Suprapubic skin (tissue), 4 donors: ENCODE data around the gene CYP51A1. TPM values are rescaled to one million over a fixed set of nuclear protein-coding genes. Genes with fewer than 3 reads are reported as not detected.

ENCODE experiments used
- DNase-seq, 2 donors: peaks; one replicate each; pipeline ENCODE4 v3.0.0-alpha.2; 2019; ENCODE audit warnings: low spot score in 2 of 2
- H3K27ac ChIP-seq: fragments of 200-600 bp; sonication (generic); one replicate; pipeline ENCODE4 v1.5.1; 2019
- H3K27me3 ChIP-seq: fragments of 200-600 bp; sonication (generic); one replicate; pipeline ENCODE4 v1.5.1; 2019
- H3K36me3 ChIP-seq: fragments of 200-600 bp; sonication (generic); one replicate; pipeline ENCODE4 v1.5.1; 2019
- H3K4me1 ChIP-seq: fragments of 200-600 bp; sonication (generic); one replicate; pipeline ENCODE4 v1.5.1; 2019
- H3K4me3 ChIP-seq: fragments of 200-600 bp; sonication (generic); one replicate; pipeline ENCODE4 v1.5.1; 2019; ENCODE audit warnings: mild to moderate bottlenecking
- H3K9me3 ChIP-seq: fragments of 200-600 bp; sonication (generic); one replicate; pipeline ENCODE4 v1.5.1; 2019
- EP300 ChIP-seq: sonication (generic); formaldehyde crosslinking; IDR thresholded peaks from one replicate; pipeline ENCODE4 v1.6.1; 2017; ENCODE audit warnings: antibody characterized with exemption
- POLR2A ChIP-seq, 2 donors: fragments of 450-650 bp; IDR thresholded peaks; one replicate each; pipeline ENCODE4 v1.6.1; 2017; ENCODE audit warnings: antibody characterized with exemption in 2 of 2, mild to moderate bottlenecking in 2 of 2, moderate library complexity in 2 of 2
- POLR2AphosphoS5 ChIP-seq, 3 donors: sonication (generic); formaldehyde crosslinking; IDR thresholded peaks; one replicate each; pipeline ENCODE4 v1.6.1; 2017; ENCODE audit warnings: antibody characterized with exemption in 3 of 3
- WGBS: methylation state at CpG from one replicate; pipeline ENCODE4 v1.1.5; 2018; 5-methylcytosine and 5-hydroxymethylcytosine counted together
- total RNA-seq, 4 donors: library from RNA; depleted of rRNA; stranded (reverse); fragments of >200 nt; gene quantifications; one replicate each; pipeline ENCODE4 v1.1.0, GENCODE V29; 2016
- TF ChIP-seq, protein P1 (sequence below), 2 donors: fragments of 200-600 bp in 1 of 2; fragments of 450-650 bp in 1 of 2; sonication (generic) in 1 of 2; IDR thresholded peaks; one replicate each; pipeline ENCODE4 v1.5.1; 2016 to 2019; ENCODE audit warnings: antibody characterized with exemption in 2 of 2, mild to moderate bottlenecking in 1 of 2, moderate library complexity in 1 of 2

CYP51A1 gene
- total RNA-seq, 4 donors from 2014 or later: 18.1 to 88.0 (median 52.2) TPM

DNA sequence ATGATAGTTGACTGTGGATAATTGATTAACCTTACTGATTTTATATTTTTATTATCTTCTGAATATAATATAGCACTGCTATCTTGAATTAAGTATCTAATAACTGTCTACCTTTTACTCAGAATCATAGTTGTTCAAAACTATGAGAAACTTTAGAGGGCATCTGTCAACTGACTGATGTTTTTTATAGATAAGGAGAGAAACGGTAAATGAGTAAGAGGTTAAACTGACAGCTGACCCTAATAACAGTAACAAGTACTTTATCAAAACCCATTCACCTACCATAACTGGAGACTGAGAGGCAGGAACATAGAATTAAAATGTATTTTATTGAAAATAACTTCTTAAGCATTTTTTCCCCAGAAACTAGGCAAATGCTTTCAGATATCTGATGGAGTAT is 62.2 kb downstream of the CYP51A1 start:
- Histone ChIP-seq H3K4me3 (no peak overlapping the region), H3K4me1 (no peaks in the 10 kb centered on the region), H3K27me3 (no peaks in the 10 kb centered on the region), H3K36me3 (peaks cover 60% of the 10 kb centered on the region), H3K9me3 (no peaks in the 10 kb centered on the region), H3K27ac (no peak overlapping the region)
- TF ChIP-seq EP300 (no peak), POLR2A (IDR thresholded peaks at IDR 0.05) (no peak), POLR2AphosphoS5 (IDR thresholded peaks at IDR 0.05) (no peak)
- TF ChIP-seq, protein P1, sequence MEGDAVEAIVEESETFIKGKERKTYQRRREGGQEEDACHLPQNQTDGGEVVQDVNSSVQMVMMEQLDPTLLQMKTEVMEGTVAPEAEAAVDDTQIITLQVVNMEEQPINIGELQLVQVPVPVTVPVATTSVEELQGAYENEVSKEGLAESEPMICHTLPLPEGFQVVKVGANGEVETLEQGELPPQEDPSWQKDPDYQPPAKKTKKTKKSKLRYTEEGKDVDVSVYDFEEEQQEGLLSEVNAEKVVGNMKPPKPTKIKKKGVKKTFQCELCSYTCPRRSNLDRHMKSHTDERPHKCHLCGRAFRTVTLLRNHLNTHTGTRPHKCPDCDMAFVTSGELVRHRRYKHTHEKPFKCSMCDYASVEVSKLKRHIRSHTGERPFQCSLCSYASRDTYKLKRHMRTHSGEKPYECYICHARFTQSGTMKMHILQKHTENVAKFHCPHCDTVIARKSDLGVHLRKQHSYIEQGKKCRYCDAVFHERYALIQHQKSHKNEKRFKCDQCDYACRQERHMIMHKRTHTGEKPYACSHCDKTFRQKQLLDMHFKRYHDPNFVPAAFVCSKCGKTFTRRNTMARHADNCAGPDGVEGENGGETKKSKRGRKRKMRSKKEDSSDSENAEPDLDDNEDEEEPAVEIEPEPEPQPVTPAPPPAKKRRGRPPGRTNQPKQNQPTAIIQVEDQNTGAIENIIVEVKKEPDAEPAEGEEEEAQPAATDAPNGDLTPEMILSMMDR (IDR thresholded peaks at IDR 0.05): no peak
- WGBS: 84% methylated on average over 1 of the region's 1 CpG
- no peak for DNase-seq

DNA sequence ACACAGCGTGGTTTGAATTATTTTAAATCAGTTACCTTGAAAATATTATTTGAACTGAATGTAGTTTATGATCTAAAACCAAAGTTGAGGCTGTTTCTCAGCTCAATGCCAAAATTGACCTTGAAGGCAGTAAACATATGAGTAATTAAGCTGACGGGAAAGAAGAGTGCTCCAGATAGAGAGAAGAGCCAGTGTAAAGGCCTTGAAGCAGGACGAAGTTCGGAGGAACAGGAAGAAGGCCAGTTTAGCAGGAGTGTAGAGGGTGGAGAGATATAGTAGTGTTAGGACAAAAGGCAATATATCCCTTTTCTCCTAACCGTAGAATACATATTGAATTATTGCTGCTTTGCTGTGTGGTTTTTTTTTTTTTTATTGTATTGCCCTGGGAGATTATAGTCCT is 63.2 kb downstream of the CYP51A1 start:
- Histone ChIP-seq H3K27ac (no peak overlapping the region), H3K4me1 (no peaks in the 10 kb centered on the region), H3K4me3 (no peak overlapping the region), H3K9me3 (no peaks in the 10 kb centered on the region), H3K27me3 (no peaks in the 10 kb centered on the region), H3K36me3 (peaks cover 69% of the 10 kb centered on the region)
- TF ChIP-seq EP300 (no peak), POLR2AphosphoS5 (IDR thresholded peaks at IDR 0.05) (no peak), POLR2A (IDR thresholded peaks at IDR 0.05) (no peak)
- TF ChIP-seq, protein P1 (IDR thresholded peaks at IDR 0.05): no peak
- WGBS: 91% methylated on average over 5 of the region's 5 CpGs
- DNase-seq: no peak

DNA sequence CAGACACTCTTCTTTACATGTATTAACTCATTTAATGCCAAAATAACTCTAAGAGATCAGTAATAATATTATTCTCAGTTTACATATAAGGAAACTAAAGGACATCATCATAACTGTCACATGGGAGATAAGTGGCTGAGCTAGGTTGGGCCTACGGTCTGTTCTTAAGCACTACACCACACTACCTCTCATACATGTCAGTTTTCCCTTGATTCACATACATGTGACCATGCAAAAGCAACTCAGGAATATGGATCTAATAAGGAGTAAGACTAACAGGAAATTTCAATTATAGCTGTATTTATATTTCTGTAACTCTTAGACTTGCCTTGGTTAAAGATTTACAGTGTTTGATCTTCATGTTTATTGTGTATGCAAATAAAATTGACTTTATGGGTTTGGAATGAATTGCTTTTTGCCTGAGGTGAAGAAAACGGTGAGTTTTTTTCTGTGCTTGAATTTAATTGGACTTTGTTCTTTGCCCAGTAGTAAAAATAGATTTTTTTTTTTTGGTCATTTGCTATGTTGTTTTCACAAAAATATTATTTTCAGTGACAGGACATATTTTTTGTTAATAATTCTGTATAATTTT is 69.7 kb downstream of the CYP51A1 start:
- 65% methylated on average over 2 of the region's 2 CpGs for WGBS
- peaks cover 52% of the 10 kb centered on the region for H3K36me3 ChIP-seq

More for the DNA sequence above, 69.7 kb downstream of the CYP51A1 start:
- no peak for TF ChIP-seq EP300
- TF ChIP-seq POLR2AphosphoS5 (IDR thresholded peaks at IDR 0.05): no peak
- TF ChIP-seq, protein P1 (IDR thresholded peaks at IDR 0.05): no peak
- TF ChIP-seq POLR2A (IDR thresholded peaks at IDR 0.05): no peak
- DNase-seq: no peak
- Histone ChIP-seq H3K4me3 (no peak overlapping the region), H3K4me1 (no peaks in the 10 kb centered on the region), H3K27me3 (no peaks in the 10 kb centered on the region), H3K9me3 (no peaks in the 10 kb centered on the region), H3K27ac (no peak overlapping the region)

Other genes starting within 250 kb of the CYP51A1 start
- 100 to 1,000 TPM in 1 of 4 donors, 10 to 100 TPM in 3; 49.4 to 192 (median 68.0) TPM for gene AKAP9, start 193.6 kb downstream of the CYP51A1 start, total RNA-seq
- under 1 TPM in 1 of 4 donors, not detected in 3; 0.29 TPM for gene LRRD1, start 44.7 kb upstream of the CYP51A1 start, total RNA-seq
- 100 to 1,000 TPM in 1 of 4 donors, 10 to 100 TPM in 3; 46.8 to 102 (median 60.1) TPM for gene KRIT1, start 111.4 kb upstream of the CYP51A1 start, total RNA-seq
- gene ANKIB1, start 111.5 kb upstream of the CYP51A1 start, total RNA-seq: 10 to 100 TPM; 34.1 to 66.1 (median 58.2) TPM